Spinal cord (tissue), 10 donors: Measurements from ENCODE around the gene RIMBP2. TPM values are rescaled to one million over a fixed set of nuclear protein-coding genes. Genes with fewer than 3 reads are reported as not detected.
A peak's percentile ranks its signal among the peaks of the same experiment; 100 is the strongest.

Experiments used
- DNase-seq, 6 donors: peaks; one replicate each; pipeline versions ENCODE4 v3.0.0 to v3.0.0-alpha.2; 2013 to 2015; ENCODE audit warnings: low spot score in 6 of 6, low read depth in 4 of 6
- H3K27ac ChIP-seq: one replicate; pipeline ENCODE4 v1.5.1; 2013; ENCODE audit warnings: low read depth, low read length, control low read depth
- H3K27me3 ChIP-seq: one replicate; pipeline ENCODE4 v1.6.1; 2013; ENCODE audit warnings: low read length; ENCODE audit not compliant: control insufficient read depth, insufficient read depth
- H3K36me3 ChIP-seq: one replicate; pipeline ENCODE4 v1.6.1; 2013; ENCODE audit warnings: low read length; ENCODE audit not compliant: control insufficient read depth, insufficient read depth
- H3K4me1 ChIP-seq: one replicate; pipeline ENCODE4 v1.6.1; 2013; ENCODE audit warnings: low read length; ENCODE audit not compliant: control insufficient read depth, insufficient read depth
- H3K4me3 ChIP-seq: one replicate; pipeline ENCODE4 v1.5.1; 2013; ENCODE audit warnings: low read depth, low read length, control low read depth
- H3K9me3 ChIP-seq: one replicate; pipeline ENCODE4 v1.6.1; 2013; ENCODE audit warnings: low read length; ENCODE audit not compliant: control insufficient read depth, insufficient read depth
- WGBS: methylation state at CpG from one replicate; pipeline ENCODE4 v1.1.5; 2013; ENCODE audit warnings: missing lambda C conversion rate; ENCODE audit not compliant: insufficient coverage; 5-methylcytosine and 5-hydroxymethylcytosine counted together
- long read RNA-seq, 4 donors: transcript quantifications; one replicate each; lab custom pipeline, GENCODE V29; 2026
- polyA plus RNA-seq, 2 donors: library from polyadenylated mRNA; unstranded; fragments of 120-200 nt; gene quantifications; one replicate each; pipeline ENCODE4 v1.2.1, GENCODE V29; 2013; ENCODE audit not compliant: insufficient read length in 2 of 2
- total RNA-seq, 2 donors: library from RNA; depleted of rRNA in 1 of 2; stranded (reverse); fragments of 120-200 nt in 1 of 2; fragments of >200 nt in 1 of 2; gene quantifications; one replicate each; pipeline versions ENCODE4 v1.2.3 to v1.2.4, GENCODE V29; 2013 to 2014
- donor health status: healthy.

Gene RIMBP2
- total RNA-seq, result 10 to 100 TPM; 11.4 to 18.4 TPM
- 10 to 100 TPM; 36.6 to 37.3 TPM for polyA plus RNA-seq
- long read RNA-seq, donor 1, result 0 reads
- long read RNA-seq, donor 2, result 0 reads
- long read RNA-seq, donor 3, result 0 reads
- long read RNA-seq, donor 4, partial matches to known transcripts, result 0 of 1 reads
- long read RNA-seq, donor 4, other reads (novel, unspliced or antisense), result 0 of 1 reads

DNA sequence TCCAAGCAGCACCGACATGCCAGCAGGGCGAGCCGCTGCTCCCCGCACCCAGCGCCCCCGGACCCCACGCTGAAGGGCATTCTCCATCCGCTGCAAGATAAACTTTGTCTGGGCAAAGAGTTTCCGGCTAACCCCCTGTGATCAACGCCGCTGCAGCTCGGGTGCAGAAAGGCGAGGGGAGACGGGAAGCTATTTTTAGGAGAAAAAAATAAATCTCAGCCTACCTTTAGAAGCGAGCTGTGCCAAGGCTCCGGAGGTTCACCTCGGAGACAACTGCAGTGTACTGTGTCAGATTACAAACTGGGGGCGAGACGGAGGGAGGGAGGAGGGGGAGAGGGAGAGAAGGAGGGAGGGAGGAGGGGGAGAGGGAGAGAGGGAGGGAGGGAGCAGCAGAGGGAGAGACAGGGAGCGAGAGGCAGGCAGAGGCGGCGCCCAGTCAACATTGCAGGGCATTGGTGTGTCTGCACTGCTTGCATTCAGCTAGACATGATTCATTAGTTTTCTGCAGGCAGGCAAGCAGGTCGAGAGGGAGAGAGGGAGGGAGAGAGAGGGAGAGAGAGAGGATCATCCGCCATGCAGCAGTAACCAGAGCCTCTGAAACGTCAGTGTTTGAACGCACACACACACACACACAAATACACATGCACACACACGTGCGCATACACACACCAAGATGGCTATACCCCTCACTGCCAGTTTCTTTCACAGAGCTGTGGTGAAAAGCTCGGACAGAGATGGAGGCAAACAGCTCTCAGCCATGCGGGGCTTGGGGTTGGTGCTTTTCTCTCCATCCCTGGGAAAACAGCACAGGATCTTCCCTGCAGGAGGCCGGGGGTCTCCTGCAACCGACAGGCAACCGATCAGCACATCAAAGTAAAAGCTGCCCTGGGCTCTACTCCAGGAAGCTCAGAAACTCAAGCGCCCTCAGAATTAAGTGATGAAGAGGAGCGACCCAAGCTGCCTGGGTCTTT lies at the start of gene RIMBP2:
Gene RIMBP2, minus strand, starts transcription at position 302 of the 971 bp plus-strand sequence. CDS start 237,286 bp downstream, outside the sequence.
- no peaks in the 10 kb centered on the region for H3K9me3 ChIP-seq
- peak within 1 kb of the TSS; percentile 58 for H3K4me3 ChIP-seq
- under 1% methylated on average over 30 of the region's 35 CpGs for WGBS
- H3K4me1 ChIP-seq, result peaks cover 35% of the 10 kb centered on the region
- H3K27me3 ChIP-seq, result peaks cover 11% of the 10 kb centered on the region
- no peaks in the 10 kb centered on the region for H3K36me3 ChIP-seq
- peak in 5 of 6 donors; percentile 67 to 97 (median 76) for DNase-seq
- peak within 1 kb of the TSS; percentile 26 for H3K27ac ChIP-seq

- Histone ChIP-seq H3K27me3 (peaks cover 4% of the 10 kb centered on the region), H3K27ac (no peak overlapping the region), H3K4me3 (no peak overlapping the region), H3K9me3 (no peaks in the 10 kb centered on the region), H3K36me3 (no peaks in the 10 kb centered on the region), H3K4me1 (peaks cover 5% of the 10 kb centered on the region)
- 96% methylated on average over 8 of the region's 8 CpGs for WGBS
- DNase-seq, result peak in 2 of 6 donors; percentile 21 to 47
These were observed 49.1 kb upstream of the RIMBP2 start for GRCh38 chr12:130765186-130765659.

- peak in 2 of 6 donors; percentile 33 to 56 for DNase-seq
- H3K4me1 ChIP-seq, result peaks cover 5% of the 10 kb centered on the region
- 97% methylated on average over 14 of the region's 14 CpGs for WGBS
- no peak overlapping the region for H3K4me3 ChIP-seq
- H3K9me3 ChIP-seq, result no peaks in the 10 kb centered on the region
- H3K27ac ChIP-seq, result no peak overlapping the region
- H3K36me3 ChIP-seq, result no peaks in the 10 kb centered on the region
- peaks cover 4% of the 10 kb centered on the region for H3K27me3 ChIP-seq
These were observed 48.5 kb upstream of the RIMBP2 start for GRCh38 chr12:130764475-130765185.

GRCh38 chr12:130764073-130764472 lies 48.0 kb upstream of the RIMBP2 start:
- WGBS, result 100% methylated on average over 4 of the region's 4 CpGs
- no peaks in the 10 kb centered on the region for H3K9me3 ChIP-seq
- no peak overlapping the region for H3K4me3 ChIP-seq
- no peak overlapping the region for H3K27ac ChIP-seq
- no peaks in the 10 kb centered on the region for H3K36me3 ChIP-seq
- H3K27me3 ChIP-seq, result peaks cover 4% of the 10 kb centered on the region
- peak in 2 of 6 donors; percentile 14 to 36 for DNase-seq
- peaks cover 5% of the 10 kb centered on the region for H3K4me1 ChIP-seq

DNA sequence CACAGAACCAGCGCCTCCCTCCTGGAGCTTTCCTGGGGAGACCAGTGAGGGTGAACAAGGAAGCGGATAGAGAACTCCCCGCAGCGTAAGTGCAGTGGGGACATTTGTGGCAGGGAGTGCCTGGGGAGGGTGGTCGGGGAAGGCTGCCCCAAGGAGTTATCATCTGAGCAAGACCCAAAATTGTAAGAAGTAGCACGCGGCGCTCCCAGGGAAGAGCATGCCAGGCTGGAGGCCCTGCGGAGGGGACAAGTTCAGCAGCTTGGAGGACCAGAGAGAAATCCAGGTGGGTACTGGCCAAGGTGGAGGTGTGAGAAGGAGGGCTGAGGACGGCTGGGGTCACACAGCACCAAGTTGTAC lies 46.2 kb upstream of the RIMBP2 start:
- peaks cover 4% of the 10 kb centered on the region for H3K27me3 ChIP-seq

GRCh38 chr12:130761537-130762318 lies 45.6 kb upstream of the RIMBP2 start:
- Histone ChIP-seq H3K27me3 (peaks cover 4% of the 10 kb centered on the region), H3K4me3 (no peak overlapping the region), H3K9me3 (no peaks in the 10 kb centered on the region), H3K36me3 (no peaks in the 10 kb centered on the region), H3K27ac (no peak overlapping the region), H3K4me1 (peaks cover 5% of the 10 kb centered on the region)
- 43% methylated on average over 27 of the region's 29 CpGs for WGBS
- peak in 5 of 6 donors; percentile 63 to 93 (median 66) for DNase-seq

More for the DNA sequence above, 46.2 kb upstream of the RIMBP2 start:
- H3K4me3 ChIP-seq, result no peak overlapping the region
- H3K4me1 ChIP-seq, result peaks cover 5% of the 10 kb centered on the region
- 94% methylated on average over 10 of the region's 10 CpGs for WGBS
- no peaks in the 10 kb centered on the region for H3K36me3 ChIP-seq
- H3K9me3 ChIP-seq, result no peaks in the 10 kb centered on the region
- no peak overlapping the region for H3K27ac ChIP-seq
- no peak for DNase-seq

GRCh38 chr12:130754234-130754901 lies 38.3 kb upstream of the RIMBP2 start:
- no peak overlapping the region for H3K4me3 ChIP-seq
- peak in 2 of 6 donors; percentile 67 to 74 for DNase-seq
- H3K9me3 ChIP-seq, result no peaks in the 10 kb centered on the region
- WGBS, result 100% methylated on average over 1 of the region's 3 CpGs
- H3K4me1 ChIP-seq, result peaks cover 4% of the 10 kb centered on the region
- no peaks in the 10 kb centered on the region for H3K27me3 ChIP-seq
- no peak overlapping the region for H3K27ac ChIP-seq
- H3K36me3 ChIP-seq, result no peaks in the 10 kb centered on the region

DNA sequence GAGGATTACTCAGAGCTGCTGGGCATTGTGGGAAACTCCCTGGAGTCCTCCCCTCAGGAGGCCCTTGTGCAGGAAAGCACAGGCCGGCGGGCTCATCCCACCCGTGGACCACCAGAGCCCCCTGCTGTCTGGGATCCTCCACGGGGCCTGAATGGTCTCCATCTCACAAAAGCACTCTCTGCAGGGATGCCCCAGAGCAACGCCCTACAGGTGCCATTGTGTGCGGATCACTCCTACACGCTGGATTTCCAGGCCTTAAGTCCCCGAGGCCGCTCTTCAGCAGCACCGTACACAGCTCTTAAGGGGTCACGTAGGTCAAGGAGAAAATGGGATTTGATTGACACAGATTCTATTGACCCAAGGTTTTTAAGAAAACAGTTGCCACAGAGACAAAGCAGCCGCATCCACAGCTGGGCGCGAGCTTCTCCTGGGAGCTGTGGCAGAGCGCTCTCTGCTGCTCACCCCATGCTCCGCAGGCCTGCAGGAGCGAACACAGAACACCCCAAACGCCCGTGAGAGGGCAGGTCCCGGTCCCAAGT lies 36.7 kb upstream of the RIMBP2 start:
- WGBS, result 39% methylated on average over 15 of the region's 20 CpGs
- peak in 2 of 6 donors; percentile 16 to 41 for DNase-seq
- no peaks in the 10 kb centered on the region for H3K36me3 ChIP-seq

More for the DNA sequence above, 36.7 kb upstream of the RIMBP2 start:
- H3K27ac ChIP-seq, result no peak overlapping the region
- peaks cover 9% of the 10 kb centered on the region for H3K4me1 ChIP-seq
- no peaks in the 10 kb centered on the region for H3K9me3 ChIP-seq
- H3K4me3 ChIP-seq, result no peak overlapping the region
- no peaks in the 10 kb centered on the region for H3K27me3 ChIP-seq
